NCI-H2107 (cell line): ENCODE measurements around the gene PLEKHG4.

Experiments used
- DNase-seq: peaks from one replicate; lab custom pipeline; 2025; lab: John Stamatoyannopoulos, UW

PLEKHG4 gene

GRCh38 chr16:67244387-67245185 is 34.7 kb upstream of the PLEKHG4 start:
- DNase-seq, result no peak

GRCh38 chr16:67245186-67245585 is 34.1 kb upstream of the PLEKHG4 start:
- no peak for DNase-seq

GRCh38 chr16:67245674-67246080 is 33.7 kb upstream of the PLEKHG4 start:
- DNase-seq, result no peak

- DNase-seq, result no peak
These were observed 33.1 kb upstream of the PLEKHG4 start for GRCh38 chr16:67246081-67246755.

- DNase-seq, result peak; percentile 45
These were observed 32.6 kb upstream of the PLEKHG4 start for GRCh38 chr16:67246756-67247191.

GRCh38 chr16:67247192-67248072 is 31.9 kb upstream of the PLEKHG4 start, which contains the start of gene FHOD1:
TSS of gene FHOD1 (minus strand) at chr16:67247481. CDS start at chr16:67247410, 71 bp downstream.
- peak; percentile 55 for DNase-seq

- DNase-seq, result no peak
These were observed 31.3 kb upstream of the PLEKHG4 start for GRCh38 chr16:67248073-67248400.

- no peak for DNase-seq
These were observed 30.7 kb upstream of the PLEKHG4 start, which contains the start of gene SLC9A5 for GRCh38 chr16:67248401-67249177. TSS of gene SLC9A5 (plus strand) at chr16:67248979. CDS start at chr16:67249015, 36 bp downstream.

- no peak for DNase-seq
These were observed 29.9 kb upstream of the PLEKHG4 start for GRCh38 chr16:67249178-67250044.

GRCh38 chr16:67250045-67250327 is 29.3 kb upstream of the PLEKHG4 start:
- no peak for DNase-seq

GRCh38 chr16:67252609-67253497 is 26.5 kb upstream of the PLEKHG4 start:
- no peak for DNase-seq

- DNase-seq, result no peak
These were observed 24.4 kb upstream of the PLEKHG4 start for GRCh38 chr16:67254801-67255552.

- no peak for DNase-seq
These were observed 23.6 kb upstream of the PLEKHG4 start for GRCh38 chr16:67255553-67256221.

GRCh38 chr16:67256701-67257230 is 22.6 kb upstream of the PLEKHG4 start:
- no peak for DNase-seq

GRCh38 chr16:67257486-67258160 is 21.7 kb upstream of the PLEKHG4 start:
- no peak for DNase-seq

GRCh38 chr16:67258161-67258835 is 21.0 kb upstream of the PLEKHG4 start:
- DNase-seq, result no peak

GRCh38 chr16:67259705-67260104 is 19.6 kb upstream of the PLEKHG4 start:
- no peak for DNase-seq
